Pons (tissue), 1 donor: ENCODE results near the gene BANP.
"Not testable (repeated sequence)": the region's sequence is repeated elsewhere in the genome, so short reads cannot be mapped to it uniquely, and the experiment has no call there.

ENCODE experiments used
- DNase-seq: peaks from one replicate; pipeline ENCODE4 v3.0.0-alpha.2; 2016; ENCODE audit warnings: low spot score

The BANP gene

DNA sequence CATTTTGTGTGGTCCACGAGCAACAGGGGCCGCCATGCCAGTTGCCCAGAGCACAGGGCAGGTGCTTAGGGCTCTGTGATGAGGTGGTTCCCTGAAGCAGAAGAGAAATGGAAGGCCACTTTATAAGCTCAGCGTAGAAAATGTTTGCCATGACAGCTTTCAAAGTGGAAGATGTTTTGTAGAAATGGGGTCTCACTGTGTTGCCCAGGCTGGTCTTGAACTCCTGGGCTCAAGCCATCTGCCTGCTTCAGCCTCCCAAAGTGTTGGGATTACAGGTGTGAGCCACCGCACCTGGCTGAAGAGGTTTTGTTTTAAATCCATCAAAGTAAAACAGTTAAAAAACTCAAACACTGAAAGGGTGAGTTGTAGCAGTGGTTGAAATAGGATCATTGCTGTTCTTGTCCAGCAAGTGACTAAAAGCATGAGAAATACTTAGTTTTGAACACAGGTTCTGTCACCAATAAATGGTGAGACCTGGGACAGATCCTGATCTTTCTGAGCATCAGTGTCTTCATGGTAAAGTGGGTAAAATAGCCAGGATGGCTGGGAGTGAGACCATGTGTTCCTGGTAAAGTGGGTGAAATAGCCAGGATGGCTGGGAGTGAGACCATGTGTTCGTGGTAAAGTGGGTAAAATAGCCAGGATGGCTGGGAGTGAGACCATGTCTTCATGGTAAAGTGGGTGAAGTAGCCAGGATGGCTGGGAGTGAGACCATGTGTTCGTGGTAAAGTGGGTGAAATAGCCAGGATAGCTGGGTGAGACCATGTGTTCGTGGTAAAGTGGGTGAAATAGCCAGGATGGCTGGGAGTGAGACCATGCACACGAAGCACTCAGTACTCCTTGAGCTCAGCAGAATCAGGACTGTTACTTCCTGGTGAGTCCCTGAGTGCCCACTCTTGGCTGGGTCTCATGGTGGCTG lies 46.0 kb downstream of the BANP start:
- DNase-seq: no peak

DNA sequence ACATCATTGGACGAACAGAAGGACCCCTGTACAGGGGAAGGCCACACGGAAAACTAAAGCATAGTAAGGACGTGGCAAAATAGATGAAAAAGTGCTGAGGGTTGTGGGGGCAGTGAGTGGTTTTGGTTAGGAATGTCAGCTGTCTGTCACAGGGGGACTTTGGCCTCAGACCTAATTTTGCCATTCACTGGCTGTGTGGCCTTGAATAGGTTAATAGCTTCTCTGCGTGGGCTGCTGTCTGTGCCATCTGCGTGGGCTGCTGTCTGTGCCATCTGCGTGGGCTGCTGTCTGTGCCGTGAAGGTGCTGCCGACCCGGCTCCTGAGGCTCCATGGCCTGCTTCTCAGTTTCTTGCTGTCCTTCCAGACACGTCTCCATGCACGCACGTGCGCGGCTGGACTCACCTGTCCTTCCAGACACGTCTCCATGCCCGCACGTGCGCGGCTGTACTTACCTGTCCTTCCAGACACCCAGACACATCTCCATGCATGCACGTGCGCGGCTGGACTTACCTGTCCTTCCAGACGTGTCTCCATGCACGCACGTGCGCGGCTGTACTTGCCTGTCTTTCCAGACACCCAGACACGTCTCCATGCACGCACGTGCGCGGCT lies 47.1 kb downstream of the BANP start:
- DNase-seq: not testable (repeated sequence)

GRCh38 chr16:87998992-87999391 lies 47.8 kb downstream of the BANP start:
- not testable (repeated sequence) for DNase-seq

DNA sequence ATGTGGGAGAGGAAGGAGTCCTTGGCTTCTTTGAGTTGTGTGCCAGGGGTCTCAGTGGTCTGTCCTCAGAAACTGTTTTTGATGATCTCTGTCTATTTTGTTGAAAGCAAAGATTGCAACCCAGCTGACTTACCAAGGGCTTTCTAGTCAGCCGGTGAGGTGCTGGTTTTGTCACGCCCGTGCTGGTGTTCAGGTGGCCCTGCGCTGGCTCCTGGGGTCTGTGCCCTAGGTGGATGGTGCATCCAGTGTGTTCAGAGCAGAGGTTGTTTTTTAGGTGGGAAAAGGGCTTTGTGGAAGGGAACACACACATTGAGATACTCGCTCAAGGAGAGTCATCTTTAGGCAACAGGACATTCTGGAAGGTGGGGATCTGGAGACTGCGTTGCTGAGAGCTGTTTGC lies 51.0 kb downstream of the BANP start:
- DNase-seq: no peak

GRCh38 chr16:88002749-88003148 lies 51.5 kb downstream of the BANP start:
- DNase-seq: no peak

GRCh38 chr16:88003316-88003715 lies 52.1 kb downstream of the BANP start:
- DNase-seq: no peak

DNA sequence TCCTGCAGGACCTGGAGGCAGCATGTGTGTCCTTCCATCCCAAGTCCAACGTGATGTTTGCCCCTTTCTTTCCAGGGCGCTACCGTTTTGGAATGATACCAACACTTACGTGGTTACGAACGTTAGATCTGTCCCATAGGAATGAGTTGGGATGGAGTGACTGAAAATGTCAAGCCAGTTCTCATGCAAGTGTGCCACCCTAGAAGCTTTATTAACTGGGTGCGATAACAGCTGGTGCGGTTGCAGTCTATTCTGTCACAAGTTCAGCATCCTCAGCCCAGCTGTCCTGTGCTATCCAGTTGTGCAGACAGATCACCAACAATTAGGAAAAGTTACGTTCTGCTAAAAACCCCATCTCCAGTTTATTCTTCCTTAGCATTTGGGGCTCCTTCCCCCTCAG lies 52.5 kb downstream of the BANP start:
- DNase-seq: no peak

GRCh38 chr16:88004391-88004790 lies 53.2 kb downstream of the BANP start:
- no peak for DNase-seq

GRCh38 chr16:88005181-88005581 lies 53.9 kb downstream of the BANP start:
- no peak for DNase-seq

DNA sequence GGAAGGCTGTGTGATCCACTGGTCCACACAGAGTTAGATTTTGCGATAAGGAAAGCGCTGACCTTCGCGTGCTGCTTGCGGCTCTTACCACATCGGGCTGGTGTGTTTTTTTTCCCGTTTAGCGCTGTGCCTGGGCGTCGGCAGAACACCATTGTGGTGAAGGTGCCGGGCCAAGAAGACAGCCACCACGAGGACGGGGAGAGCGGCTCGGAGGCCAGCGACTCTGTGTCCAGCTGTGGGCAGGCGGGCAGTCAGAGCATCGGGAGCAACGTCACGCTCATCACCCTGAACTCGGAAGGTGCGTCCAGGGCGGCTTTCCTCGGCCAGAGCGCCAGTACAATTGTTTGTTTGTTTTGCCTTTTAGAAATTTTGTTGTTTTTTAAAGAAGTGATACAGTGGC lies 54.7 kb downstream of the BANP start:
- DNase-seq: no peak

- DNase-seq: peak; percentile 91
Measured at GRCh38 chr16:88007321-88007731, 56.1 kb downstream of the BANP start.

- DNase-seq: no peak
Measured at GRCh38 chr16:88008840-88009239, 57.6 kb downstream of the BANP start.

- DNase-seq: no peak
Measured at GRCh38 chr16:88009563-88010342, 58.5 kb downstream of the BANP start.

- DNase-seq: no peak
Measured at GRCh38 chr16:88010343-88010967, 59.2 kb downstream of the BANP start.

DNA sequence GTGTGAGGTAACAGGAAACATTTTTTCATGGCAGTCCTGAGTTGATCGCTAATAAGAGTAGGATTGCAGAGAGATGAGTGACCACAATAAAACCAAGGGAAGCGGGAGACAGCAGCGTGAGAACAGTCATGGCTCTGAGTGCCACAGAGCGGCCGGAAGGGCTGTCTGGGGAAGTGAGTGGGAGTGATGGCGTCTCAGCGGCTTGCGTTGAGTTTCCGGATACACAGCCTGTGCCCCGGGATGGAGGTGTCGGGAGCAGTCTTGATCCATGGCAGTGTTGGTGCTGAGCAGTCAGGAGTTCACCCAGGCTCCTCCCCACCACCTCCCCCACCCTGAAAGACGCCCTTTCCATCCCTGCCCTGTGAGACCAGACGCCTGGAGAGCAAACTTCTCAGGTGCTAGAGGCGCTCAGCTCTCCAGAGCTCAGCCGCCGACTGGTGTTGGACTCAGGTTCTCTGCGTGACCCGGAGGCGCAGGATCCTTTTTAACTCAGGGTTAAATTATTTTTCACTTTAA lies 59.8 kb downstream of the BANP start:
- no peak for DNase-seq

GRCh38 chr16:88012360-88012759 lies 61.1 kb downstream of the BANP start:
- DNase-seq: no peak

DNA sequence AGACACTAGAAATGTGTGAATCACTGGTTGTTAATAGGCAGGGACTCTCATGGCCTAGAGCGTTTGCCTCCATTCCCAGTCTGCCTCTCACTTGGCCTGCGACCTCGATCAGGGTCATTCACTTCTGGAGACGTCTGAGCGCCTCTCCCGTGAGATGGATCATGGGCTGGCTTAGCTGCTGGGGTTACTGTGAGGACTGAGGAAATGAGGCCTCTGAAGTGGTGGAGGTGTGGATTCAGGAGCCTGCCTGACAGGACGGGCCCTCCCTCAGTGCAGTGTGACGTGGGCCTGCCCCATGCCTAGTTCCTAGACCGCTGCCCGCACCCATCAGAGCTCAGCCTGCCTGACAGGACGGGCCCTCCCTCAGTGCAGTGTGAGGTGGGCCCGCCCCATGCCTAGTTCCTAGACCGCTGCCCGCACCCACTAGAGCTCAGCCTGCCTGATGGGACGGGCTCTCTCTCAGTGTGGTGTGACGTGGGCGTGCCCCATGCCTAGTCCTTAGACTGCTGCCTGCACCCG lies 61.9 kb downstream of the BANP start:
- DNase-seq: no peak

DNA sequence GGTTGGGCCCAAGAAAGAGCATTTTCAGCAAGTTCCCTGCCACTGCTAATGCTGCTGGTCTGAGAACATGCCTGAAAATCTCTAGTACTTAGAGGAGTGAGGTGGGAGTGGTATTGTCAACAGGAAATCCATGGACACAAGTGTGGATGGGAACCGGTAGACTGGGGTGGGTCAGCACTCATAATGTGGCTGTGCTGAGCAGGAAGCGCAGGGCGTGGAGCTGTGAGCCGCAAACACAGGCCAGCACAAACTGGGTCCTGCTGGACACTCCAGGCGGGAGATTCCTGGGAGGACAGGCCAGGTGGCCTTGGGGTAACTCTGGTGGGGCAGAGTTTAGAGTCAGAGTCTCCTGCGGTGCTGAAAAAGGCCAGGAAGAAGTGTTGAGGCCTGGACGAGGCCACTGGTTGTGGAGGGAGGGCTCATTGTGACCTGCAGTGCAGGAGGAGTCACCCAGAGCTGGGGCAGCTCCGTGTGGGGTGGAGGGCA lies 62.6 kb downstream of the BANP start:
- DNase-seq: no peak

DNA sequence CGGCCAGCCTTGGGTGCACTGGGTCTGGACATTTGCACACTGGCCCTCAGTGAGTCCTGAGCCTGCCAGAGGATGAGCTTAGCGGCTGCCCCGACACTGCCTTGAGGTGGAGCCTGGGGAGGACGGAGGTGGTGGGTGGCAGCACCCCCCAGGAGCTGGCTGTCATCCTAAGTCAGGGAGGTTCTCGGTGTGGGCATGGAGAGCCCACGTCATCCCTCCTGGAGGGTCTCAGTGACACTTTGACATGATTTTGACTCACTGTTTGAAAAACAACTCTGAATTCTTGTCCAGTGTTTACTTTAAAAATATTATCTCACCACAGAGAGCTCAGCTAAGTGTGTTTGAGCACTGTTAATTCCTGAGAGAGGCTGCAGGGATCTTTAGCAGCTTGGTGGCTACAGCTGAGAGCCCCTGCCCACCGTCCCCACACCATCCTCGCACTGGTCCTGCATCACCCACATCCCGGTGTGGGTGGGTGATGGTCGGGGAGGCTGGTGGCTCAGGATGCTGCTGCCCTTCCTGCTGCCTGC lies 63.1 kb downstream of the BANP start:
- DNase-seq: no peak

DNA sequence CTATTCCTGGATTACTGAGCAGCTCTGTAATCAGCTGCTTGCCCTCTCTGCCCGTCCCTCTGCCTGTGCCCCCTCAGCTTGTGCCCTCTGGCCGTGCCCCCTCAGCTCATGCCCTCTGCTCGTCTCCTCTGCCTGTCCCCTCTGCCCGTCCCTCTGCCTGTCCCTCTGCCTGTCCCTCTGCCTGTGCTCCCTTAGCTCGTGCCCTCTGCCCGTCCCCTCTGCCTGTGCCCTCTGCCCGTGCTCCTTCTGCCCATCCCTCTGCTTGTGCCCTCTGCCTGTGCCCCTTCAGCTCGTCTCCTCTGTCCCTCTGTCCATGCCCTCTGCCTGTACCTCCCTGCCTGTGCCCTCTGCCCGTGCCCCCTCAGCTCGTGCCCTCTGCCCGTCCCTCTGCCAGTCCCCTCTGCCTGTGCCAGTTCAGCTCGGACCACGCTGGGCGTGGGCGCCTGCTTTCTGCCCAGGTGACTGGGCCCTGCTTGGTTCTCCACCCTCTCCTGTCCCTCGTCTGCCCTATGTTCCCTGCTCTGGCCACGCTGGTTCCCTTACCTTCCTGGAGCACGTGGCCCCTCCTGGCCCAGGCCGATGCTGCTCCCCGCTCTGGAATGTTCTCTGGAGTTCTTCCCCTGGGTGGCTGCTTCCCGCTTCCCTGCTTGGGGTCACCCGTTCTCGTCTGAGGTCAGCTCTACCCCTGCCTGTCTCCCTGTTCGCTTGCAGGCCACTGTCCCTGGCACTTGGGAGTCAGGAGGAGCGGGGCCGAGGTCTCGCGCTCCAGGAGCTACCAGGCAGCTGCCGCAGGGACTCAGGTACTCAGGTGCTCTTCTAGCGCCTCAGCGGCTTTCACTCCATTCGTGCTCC lies 63.9 kb downstream of the BANP start:
- no peak for DNase-seq

- no peak for DNase-seq
Measured at GRCh38 chr16:88015806-88016140, 64.5 kb downstream of the BANP start.
